ENCODE data around the gene OR2M3. TPM values are rescaled to one million over a fixed set of nuclear protein-coding genes. Genes with fewer than 3 reads are reported as not detected.

Gene OR2M3
- total and polyA plus RNA-seq, 10 donors, result 0.03 to 0.13 TPM; not detected in 8

- no peak for DNase-seq
Observed at GRCh38 chr1:248164031-248164430, 33.0 kb upstream of the OR2M3 start.

GRCh38 chr1:248165186-248165585 is 31.9 kb upstream of the OR2M3 start:
- intact Hi-C loops (cut with DNase I; ENCODE audit: low total_unique reads), result no loop called here
- peak; percentile 50 for DNase-seq
- H3K4me1 ChIP-seq, result no peaks in the 10 kb centered on the region
- WGBS, 5 donors, result 88 to 95% (median 93%) methylated on average over 13 to 14 of the region's 14 CpGs
- H3K4me3 ChIP-seq, result no peak overlapping the region
- H3K27ac ChIP-seq, result no peak overlapping the region
- H3K27me3 ChIP-seq (replicated peaks in 1 of 7), result no peaks in the 10 kb centered on the region
- peaks cover 0 to 7% (median 0%) of the 10 kb centered on the region in 8 donors for H3K9me3 ChIP-seq
- TF ChIP-seq CTCF (IDR thresholded peaks at IDR 0.05 in 8 of 11, conservative IDR thresholded peaks at IDR 0.05 in 3 of 11), result no peak
- TF ChIP-seq POLR2A (IDR thresholded peaks at IDR 0.05), result no peak
- no peak for TF ChIP-seq POLR2AphosphoS5 (IDR thresholded peaks at IDR 0.05)
- H3K36me3 ChIP-seq, result no peaks in the 10 kb centered on the region

More at GRCh38 chr1:248164031-248164430, 33.0 kb upstream of the OR2M3 start:
- Histone ChIP-seq H3K27ac (no peak overlapping the region), H3K27me3 (replicated peaks in 1 of 7) (no peaks in the 10 kb centered on the region), H3K9me3 (peaks cover 0 to 7% (median 0%) of the 10 kb centered on the region in 8 donors), H3K4me3 (no peak overlapping the region), H3K4me1 (no peaks in the 10 kb centered on the region), H3K36me3 (no peaks in the 10 kb centered on the region)
- intact Hi-C loops (cut with DNase I; ENCODE audit: low total_unique reads), result no loop called here
- TF ChIP-seq POLR2AphosphoS5 (IDR thresholded peaks at IDR 0.05), result no peak
- no peak for TF ChIP-seq POLR2A (IDR thresholded peaks at IDR 0.05)
- TF ChIP-seq CTCF (IDR thresholded peaks at IDR 0.05 in 8 of 11, conservative IDR thresholded peaks at IDR 0.05 in 3 of 11), result no peak
- 77 to 92% (median 89%) methylated on average over 9 to 12 of the region's 12 CpGs for WGBS, 5 donors

- no peak within 1 kb of the TSS for H3K4me3 ChIP-seq
- H3K36me3 ChIP-seq, result no peaks in the 10 kb centered on the region
- no peak within 1 kb of the TSS for H3K27ac ChIP-seq
- H3K4me1 ChIP-seq, result no peaks in the 10 kb centered on the region
- no peak for TF ChIP-seq POLR2AphosphoS5 (IDR thresholded peaks at IDR 0.05)
- TF ChIP-seq CTCF (IDR thresholded peaks at IDR 0.05 in 8 of 11, conservative IDR thresholded peaks at IDR 0.05 in 3 of 11), result no peak
- TF ChIP-seq POLR2A (IDR thresholded peaks at IDR 0.05), result no peak
- DNase-seq, result no peak
- intact Hi-C loops (cut with DNase I; ENCODE audit: low total_unique reads), result no loop called here
- no peaks in the 10 kb centered on the region for H3K27me3 ChIP-seq (replicated peaks in 1 of 7)
- no peaks in the 10 kb centered on the region for H3K9me3 ChIP-seq
Observed at GRCh38 chr1:248174521-248174920, 22.5 kb upstream of the OR2M3 start, which contains the start of gene OR2M2. TSS of gene OR2M2 (plus strand) at chr1:248174821. CDS start at chr1:248179986, 5,165 bp downstream.

- intact Hi-C loops (cut with DNase I; ENCODE audit: low total_unique reads), result no loop called here
- Histone ChIP-seq H3K36me3 (no peaks in the 10 kb centered on the region), H3K4me3 (no peak overlapping the region), H3K27ac (no peak overlapping the region), H3K27me3 (replicated peaks in 1 of 7) (no peaks in the 10 kb centered on the region), H3K4me1 (no peaks in the 10 kb centered on the region), H3K9me3 (peaks cover 0 to 12% (median 0%) of the 10 kb centered on the region in 8 donors)
- TF ChIP-seq CTCF (IDR thresholded peaks at IDR 0.05 in 8 of 11, conservative IDR thresholded peaks at IDR 0.05 in 3 of 11) (no peak), POLR2A (IDR thresholded peaks at IDR 0.05) (no peak), POLR2AphosphoS5 (IDR thresholded peaks at IDR 0.05) (no peak)
- WGBS, 5 donors, result 64 to 72% (median 67%) methylated on average over 7 of the region's 7 CpGs
- DNase-seq, result no peak
Observed at GRCh38 chr1:248183996-248184395, 13.1 kb upstream of the OR2M3 start.

Measured in spleen (tissue), 11 donors.